CD14-positive monocyte (primary cell): ENCODE measurements around the gene RAB3IP. TPM values are rescaled to one million over a fixed set of nuclear protein-coding genes. Genes with fewer than 3 reads are reported as not detected.

Experiments used
- DNase-seq, 3 donors: peaks; one replicate each; pipeline ENCODE4 v3.0.0-alpha.2; 2011 to 2022
- H2AFZ ChIP-seq: 2 replicates; pipeline ENCODE4 v1.6.0; 2012; ENCODE audit warnings: mild to moderate bottlenecking, low read depth, low read length, inconsistent platforms; ENCODE audit not compliant: insufficient read depth, poor library complexity, severe bottlenecking
- H3K27ac ChIP-seq, 2 donors: 1 replicate in 1 of 2; 2 replicates in 1 of 2; pipeline ENCODE4 v1.5.1; 2012 to 2013; ENCODE audit warnings: low read length in 2 of 2, control low read depth in 1 of 2, inconsistent platforms in 1 of 2, low read depth in 1 of 2, mild to moderate bottlenecking in 1 of 2
- H3K27me3 ChIP-seq, 2 donors: one replicate each; pipeline versions ENCODE4 v1.6.0 to v1.6.1; 2011 to 2013; ENCODE audit warnings: low read length in 2 of 2; ENCODE audit not compliant: control insufficient read depth in 2 of 2, insufficient read depth in 2 of 2
- H3K36me3 ChIP-seq, 2 donors: replicated peaks in 1 of 2; 1 replicate in 1 of 2; 2 replicates in 1 of 2; pipeline versions ENCODE4 v1.5.1 to v1.6.1; 2012 to 2013; ENCODE audit warnings: low read length in 2 of 2, control low read depth in 1 of 2, inconsistent platforms in 1 of 2, mild to moderate bottlenecking in 1 of 2; ENCODE audit not compliant: insufficient read depth in 2 of 2, control insufficient read depth in 1 of 2
- H3K4me1 ChIP-seq, 2 donors: 1 replicate in 1 of 2; 2 replicates in 1 of 2; pipeline versions ENCODE4 v1.5.1 to v1.6.1; 2012 to 2013; ENCODE audit warnings: low read length in 2 of 2, control low read depth in 1 of 2, inconsistent platforms in 1 of 2, mild to moderate bottlenecking in 1 of 2, moderate library complexity in 1 of 2; ENCODE audit not compliant: insufficient read depth in 2 of 2, control insufficient read depth in 1 of 2
- H3K4me2 ChIP-seq: replicated peaks from 2 replicates; pipeline ENCODE3; 2012; ENCODE audit warnings: low read length, moderate library complexity, mild to moderate bottlenecking; ENCODE audit not compliant: poor library complexity, severe bottlenecking; ENCODE audit errors: extremely low read depth
- H3K4me3 ChIP-seq, 3 experiments: fragments of 200-600 bp in 1 of 3; sonication (generic) in 1 of 3; replicated peaks in 1 of 3; 1 replicate in 2 of 3; 2 replicates in 1 of 3; pipeline ENCODE4 v1.5.1; 2011 to 2013; ENCODE audit warnings: low read length in 3 of 3, mild to moderate bottlenecking in 3 of 3, control low read depth in 2 of 3, low read depth in 2 of 3, inconsistent platforms in 1 of 3, moderate library complexity in 1 of 3
- H3K79me2 ChIP-seq: 2 replicates; pipeline ENCODE4 v1.6.0; 2012; ENCODE audit warnings: mild to moderate bottlenecking, control low read depth, inconsistent platforms, low read length, moderate library complexity; ENCODE audit not compliant: insufficient read depth
- H3K9ac ChIP-seq: 2 replicates; pipeline ENCODE4 v1.6.0; 2017; ENCODE audit warnings: low read length, mild to moderate bottlenecking; ENCODE audit not compliant: insufficient read depth, poor library complexity, severe bottlenecking
- H3K9me3 ChIP-seq, 2 donors: replicated peaks in 1 of 2; 1 replicate in 1 of 2; 2 replicates in 1 of 2; pipeline versions ENCODE4 v1.5.1 to v1.6.1; 2012 to 2013; ENCODE audit warnings: low read length in 2 of 2, control low read depth in 1 of 2; ENCODE audit not compliant: control insufficient read depth in 1 of 2, insufficient read depth in 1 of 2
- H4K20me1 ChIP-seq: 2 replicates; pipeline ENCODE4 v1.6.0; 2012; ENCODE audit warnings: mild to moderate bottlenecking, low read length, control low read depth, moderate library complexity; ENCODE audit not compliant: insufficient read depth
- H3K27ac Mint-ChIP-seq, 7 donors: one replicate each; pipeline ENCODE4 v1.8.0; 2020; ENCODE audit warnings: mild to moderate bottlenecking in 7 of 7, mixed read lengths in 7 of 7, moderate library complexity in 6 of 7, inconsistent platforms in 2 of 7
- H3K27me3 Mint-ChIP-seq, 3 donors: one replicate each; pipeline ENCODE4 v1.8.0; 2021 to 2022; ENCODE audit warnings: low read depth in 3 of 3, mild to moderate bottlenecking in 3 of 3, mixed read lengths in 3 of 3, moderate library complexity in 3 of 3, inconsistent platforms in 1 of 3
- H3K36me3 Mint-ChIP-seq, 2 donors: one replicate each; pipeline ENCODE4 v1.8.0; 2020; ENCODE audit warnings: mixed read lengths in 2 of 2, inconsistent platforms in 1 of 2, mild to moderate bottlenecking in 1 of 2
- H3K4me1 Mint-ChIP-seq: one replicate; pipeline ENCODE4 v1.8.0; 2020; ENCODE audit warnings: mild to moderate bottlenecking, mixed read lengths
- H3K4me3 Mint-ChIP-seq, 2 donors: one replicate each; pipeline ENCODE4 v1.8.0; 2020; ENCODE audit warnings: mild to moderate bottlenecking in 2 of 2, mixed read lengths in 2 of 2, moderate library complexity in 1 of 2
- H3K9me3 Mint-ChIP-seq, 7 donors: one replicate each; pipeline ENCODE4 v1.8.0; 2020 to 2022; ENCODE audit warnings: mixed read lengths in 7 of 7, mild to moderate bottlenecking in 6 of 7, moderate library complexity in 6 of 7, inconsistent platforms in 2 of 7
- WGBS: methylation state at CpG from one replicate; pipeline ENCODE4 v1.1.5; 2013; ENCODE audit warnings: missing lambda C conversion rate; ENCODE audit not compliant: insufficient coverage; 5-methylcytosine and 5-hydroxymethylcytosine counted together
- intact Hi-C, 2 donors: fragments of 100-400 bp; cut with micrococcal nuclease; formaldehyde crosslinking; loops; one replicate each; pipeline versions ENCODE4 v1.15.0 to v1.15.1; 2023
- polyA plus RNA-seq, 3 donors: library from polyadenylated mRNA; depleted of rRNA in 1 of 3; unstranded in 2 of 3; stranded (reverse) in 1 of 3; fragments of 300-500 nt in 2 of 3; fragments of >200 nt in 1 of 3; fragmentation: Illumina TruSeq in 2 of 3; gene quantifications; 1 replicate in 2 of 3; 2 replicates in 1 of 3; pipeline ENCODE4 v1.2.3, GENCODE V29; 2012 to 2021
- TF ChIP-seq, protein P1 (sequence below): fragments of 200-600 bp; IDR thresholded peaks from one replicate; pipeline ENCODE4 v1.8.0; 2022; ENCODE audit warnings: antibody characterized with exemption, mild to moderate bottlenecking

The RAB3IP gene
- polyA plus RNA-seq, 3 donors = 8.2 to 14.8 (median 9.4) TPM

DNA sequence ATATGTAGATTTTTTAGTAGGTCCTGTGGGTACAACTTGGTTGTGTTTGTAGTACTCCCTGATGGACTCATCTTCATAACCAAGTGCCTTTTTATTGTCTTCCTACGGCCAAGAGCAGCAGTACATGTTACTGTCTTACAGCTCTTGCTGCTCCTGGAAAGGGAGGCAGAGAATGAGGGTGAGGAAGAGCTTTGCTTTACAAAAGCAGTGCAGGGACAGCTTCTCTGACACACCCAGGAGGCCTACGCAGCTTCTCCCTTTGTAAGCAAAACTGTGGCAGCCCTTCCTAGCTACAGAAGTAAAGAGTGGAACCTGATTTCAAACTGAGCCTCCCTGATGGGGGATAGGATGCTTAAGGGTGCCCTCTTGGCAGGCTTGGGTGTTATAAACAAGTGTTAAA, 104.9 kb downstream of the RAB3IP start:
- TF ChIP-seq, protein P1, sequence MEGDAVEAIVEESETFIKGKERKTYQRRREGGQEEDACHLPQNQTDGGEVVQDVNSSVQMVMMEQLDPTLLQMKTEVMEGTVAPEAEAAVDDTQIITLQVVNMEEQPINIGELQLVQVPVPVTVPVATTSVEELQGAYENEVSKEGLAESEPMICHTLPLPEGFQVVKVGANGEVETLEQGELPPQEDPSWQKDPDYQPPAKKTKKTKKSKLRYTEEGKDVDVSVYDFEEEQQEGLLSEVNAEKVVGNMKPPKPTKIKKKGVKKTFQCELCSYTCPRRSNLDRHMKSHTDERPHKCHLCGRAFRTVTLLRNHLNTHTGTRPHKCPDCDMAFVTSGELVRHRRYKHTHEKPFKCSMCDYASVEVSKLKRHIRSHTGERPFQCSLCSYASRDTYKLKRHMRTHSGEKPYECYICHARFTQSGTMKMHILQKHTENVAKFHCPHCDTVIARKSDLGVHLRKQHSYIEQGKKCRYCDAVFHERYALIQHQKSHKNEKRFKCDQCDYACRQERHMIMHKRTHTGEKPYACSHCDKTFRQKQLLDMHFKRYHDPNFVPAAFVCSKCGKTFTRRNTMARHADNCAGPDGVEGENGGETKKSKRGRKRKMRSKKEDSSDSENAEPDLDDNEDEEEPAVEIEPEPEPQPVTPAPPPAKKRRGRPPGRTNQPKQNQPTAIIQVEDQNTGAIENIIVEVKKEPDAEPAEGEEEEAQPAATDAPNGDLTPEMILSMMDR = no peak
- Mint-ChIP-seq H3K27ac (peak overlapping the region in 1 of 7 donors; percentile 11), H3K9me3 (peaks cover 0 to 2% (median 0%) of the 10 kb centered on the region in 7 donors), H3K4me1 (no peaks in the 10 kb centered on the region), H3K4me3 (no peak overlapping the region), H3K36me3 (no peaks in the 10 kb centered on the region), H3K27me3 (peaks cover 0 to 12% (median 2%) of the 10 kb centered on the region in 3 donors)
- WGBS = 100% methylated on average over 1 of the region's 2 CpGs
- intact Hi-C loops = no loop called here
- Histone ChIP-seq H3K4me2 (no peak overlapping the region), H3K4me3 (no peak overlapping the region), H3K36me3 (no peaks in the 10 kb centered on the region), H3K9me3 (no peaks in the 10 kb centered on the region), H3K4me1 (no peaks in the 10 kb centered on the region), H3K27me3 (no peaks in the 10 kb centered on the region), H2AFZ (no peak overlapping the region), H3K9ac (no peak overlapping the region), H3K27ac (no peak overlapping the region), H4K20me1 (no peaks in the 10 kb centered on the region), H3K79me2 (no peaks in the 10 kb centered on the region)
- no peak for DNase-seq

GRCh38 chr12:69844416-69844815, 105.8 kb downstream of the RAB3IP start:
- H3K27ac ChIP-seq = no peak overlapping the region
- Mint-ChIP-seq H3K36me3 (no peaks in the 10 kb centered on the region), H3K27me3 (peaks cover 0 to 12% (median 2%) of the 10 kb centered on the region in 3 donors), H3K9me3 (peaks cover 0 to 2% (median 0%) of the 10 kb centered on the region in 7 donors), H3K4me1 (no peaks in the 10 kb centered on the region), H3K4me3 (no peak overlapping the region), H3K27ac (no peak overlapping the region)
- no peaks in the 10 kb centered on the region for H3K79me2 ChIP-seq
- H3K4me3 ChIP-seq = no peak overlapping the region
- no peak overlapping the region for H3K4me2 ChIP-seq
- DNase-seq = no peak
- intact Hi-C loops = no loop called here
- TF ChIP-seq, protein P1 = no peak
- WGBS = 93% methylated on average over 7 of the region's 7 CpGs
- no peaks in the 10 kb centered on the region for H3K27me3 ChIP-seq
- no peaks in the 10 kb centered on the region for H3K36me3 ChIP-seq
- no peaks in the 10 kb centered on the region for H3K4me1 ChIP-seq
- H3K9ac ChIP-seq = no peak overlapping the region
- H3K9me3 ChIP-seq = no peaks in the 10 kb centered on the region
- no peak overlapping the region for H2AFZ ChIP-seq
- H4K20me1 ChIP-seq = no peaks in the 10 kb centered on the region
